ENCODE results near the gene SEPHS2. TPM values are rescaled to one million over a fixed set of nuclear protein-coding genes. Genes with fewer than 3 reads are reported as not detected.
A peak's percentile ranks its signal among the peaks of the same experiment; 100 is the strongest.

SEPHS2 gene
- polyA plus RNA-seq, 1 donor from 2014 or later = 9.8 TPM

- no peaks in the 10 kb centered on the region for H4K20me1 ChIP-seq (ENCODE audit: insufficient read depth)
- no peak overlapping the region for H3K4me2 ChIP-seq (ENCODE audit: low read length)
- H3K27me3 ChIP-seq (ENCODE audit: insufficient read depth, low read depth, low read length) = no peaks in the 10 kb centered on the region
- no peaks in the 10 kb centered on the region for H3K36me3 ChIP-seq (ENCODE audit: insufficient read depth, low read length)
- no peaks in the 10 kb centered on the region for H3K9me2 ChIP-seq (ENCODE audit: insufficient read depth, low read length)
- H3K27ac ChIP-seq (ENCODE audit: low read length) = no peak overlapping the region
- H2AFZ ChIP-seq (ENCODE audit: low read depth, low read length) = no peak overlapping the region
- H3K79me2 ChIP-seq (replicated peaks; ENCODE audit: insufficient read depth, low read length) = no peaks in the 10 kb centered on the region
- no peaks in the 10 kb centered on the region for H3F3A ChIP-seq (ENCODE audit: insufficient read depth, low read length, poor library complexity, severe bottlenecking)
- H3K9me3 ChIP-seq (ENCODE audit: low read length) = no peaks in the 10 kb centered on the region
- TF ChIP-seq POLR2AphosphoS5 (IDR thresholded peaks at IDR 0.05) (no peak), TAF1 (IDR thresholded peaks at IDR 0.05; ENCODE audit: low read depth) (no peak), EP300 (conservative IDR thresholded peaks at IDR 0.05; ENCODE audit: poor library complexity, severe bottlenecking) (no peak), CTCF (IDR thresholded peaks at IDR 0.05; ENCODE audit: poor library complexity, severe bottlenecking) (no peak), REST (IDR thresholded peaks at IDR 0.05; ENCODE audit: borderline replicate concordance) (no peak), SMC3 (conservative IDR thresholded peaks at IDR 0.05; ENCODE audit: poor library complexity) (no peak), MXI1 (conservative IDR thresholded peaks at IDR 0.05; ENCODE audit: poor library complexity, severe bottlenecking) (no peak), EZH2 (IDR thresholded peaks at IDR 0.05; ENCODE audit: borderline replicate concordance, insufficient read depth, low read length, poor library complexity, severe bottlenecking) (no peak), RAD21 (conservative IDR thresholded peaks at IDR 0.05) (no peak)
- H3K4me3 ChIP-seq (ENCODE audit: low read length) = peak overlapping the region; percentile 78
- no peak overlapping the region for H3K9ac ChIP-seq (ENCODE audit: low read length)
Observed at GRCh38 chr16:30443631-30444030, 2.0 kb downstream of the SEPHS2 start.

DNA sequence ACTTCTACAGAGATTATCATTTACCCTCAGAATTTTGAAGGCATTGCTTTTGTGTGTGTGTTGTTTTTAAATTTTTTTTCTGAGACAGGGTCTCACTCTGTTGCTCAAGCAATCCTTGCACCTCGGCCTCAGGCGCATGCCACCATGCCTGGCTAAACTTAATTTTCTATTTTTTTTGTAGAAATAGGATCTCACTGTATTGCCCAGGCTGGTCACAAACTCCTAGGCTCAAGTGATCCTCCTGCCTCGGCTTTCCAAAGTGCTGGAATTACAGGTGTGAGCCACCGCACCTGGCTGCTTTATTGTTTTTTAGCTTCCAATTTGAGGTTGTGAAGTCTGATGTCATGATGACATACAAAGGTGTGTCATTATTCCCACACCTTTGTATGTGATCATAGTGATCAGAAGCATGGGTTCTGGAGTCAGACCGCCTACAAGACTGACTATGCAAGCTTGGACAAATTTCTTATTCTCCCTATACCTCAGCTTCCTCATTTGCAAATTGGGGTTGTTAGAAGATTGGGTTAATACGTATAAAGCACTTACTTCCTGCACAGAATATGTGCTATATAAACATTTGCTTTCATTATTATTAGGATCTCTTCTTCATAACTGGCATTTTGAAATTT is 5.8 kb downstream of the SEPHS2 start:
- Histone ChIP-seq H3F3A (ENCODE audit: insufficient read depth, low read length, poor library complexity, severe bottlenecking) (no peaks in the 10 kb centered on the region), H3K79me2 (replicated peaks; ENCODE audit: insufficient read depth, low read length) (no peaks in the 10 kb centered on the region), H3K36me3 (ENCODE audit: insufficient read depth, low read length) (no peaks in the 10 kb centered on the region), H3K27me3 (ENCODE audit: insufficient read depth, low read depth, low read length) (no peaks in the 10 kb centered on the region), H3K4me3 (ENCODE audit: low read length) (no peak overlapping the region), H3K9ac (ENCODE audit: low read length) (no peak overlapping the region), H3K4me2 (ENCODE audit: low read length) (no peak overlapping the region), H3K27ac (ENCODE audit: low read length) (no peak overlapping the region), H2AFZ (ENCODE audit: low read depth, low read length) (no peak overlapping the region), H4K20me1 (ENCODE audit: insufficient read depth) (no peaks in the 10 kb centered on the region), H3K9me3 (ENCODE audit: low read length) (no peaks in the 10 kb centered on the region), H3K9me2 (ENCODE audit: insufficient read depth, low read length) (no peaks in the 10 kb centered on the region)
- TF ChIP-seq CTCF (IDR thresholded peaks at IDR 0.05; ENCODE audit: poor library complexity, severe bottlenecking) (no peak), SMC3 (conservative IDR thresholded peaks at IDR 0.05; ENCODE audit: poor library complexity) (no peak), MXI1 (conservative IDR thresholded peaks at IDR 0.05; ENCODE audit: poor library complexity, severe bottlenecking) (no peak), POLR2AphosphoS5 (IDR thresholded peaks at IDR 0.05) (no peak), EP300 (conservative IDR thresholded peaks at IDR 0.05; ENCODE audit: poor library complexity, severe bottlenecking) (no peak), RAD21 (conservative IDR thresholded peaks at IDR 0.05) (no peak), TAF1 (IDR thresholded peaks at IDR 0.05; ENCODE audit: low read depth) (no peak), EZH2 (IDR thresholded peaks at IDR 0.05; ENCODE audit: borderline replicate concordance, insufficient read depth, low read length, poor library complexity, severe bottlenecking) (no peak), REST (IDR thresholded peaks at IDR 0.05; ENCODE audit: borderline replicate concordance) (no peak)
